Pericardium fibroblast (primary cell): ENCODE measurements around the gene PRIM1. TPM values are rescaled to one million over a fixed set of nuclear protein-coding genes. Genes with fewer than 3 reads are reported as not detected.

Experiments used
- total RNA-seq: library from RNA; depleted of rRNA; stranded (reverse); fragments of >200 nt; gene quantifications from 2 replicates; pipeline ENCODE4 v1.2.3, GENCODE V29; 2015

The PRIM1 gene
- 2.5 and 3.4 TPM in 2 replicates for total RNA-seq

DNA sequence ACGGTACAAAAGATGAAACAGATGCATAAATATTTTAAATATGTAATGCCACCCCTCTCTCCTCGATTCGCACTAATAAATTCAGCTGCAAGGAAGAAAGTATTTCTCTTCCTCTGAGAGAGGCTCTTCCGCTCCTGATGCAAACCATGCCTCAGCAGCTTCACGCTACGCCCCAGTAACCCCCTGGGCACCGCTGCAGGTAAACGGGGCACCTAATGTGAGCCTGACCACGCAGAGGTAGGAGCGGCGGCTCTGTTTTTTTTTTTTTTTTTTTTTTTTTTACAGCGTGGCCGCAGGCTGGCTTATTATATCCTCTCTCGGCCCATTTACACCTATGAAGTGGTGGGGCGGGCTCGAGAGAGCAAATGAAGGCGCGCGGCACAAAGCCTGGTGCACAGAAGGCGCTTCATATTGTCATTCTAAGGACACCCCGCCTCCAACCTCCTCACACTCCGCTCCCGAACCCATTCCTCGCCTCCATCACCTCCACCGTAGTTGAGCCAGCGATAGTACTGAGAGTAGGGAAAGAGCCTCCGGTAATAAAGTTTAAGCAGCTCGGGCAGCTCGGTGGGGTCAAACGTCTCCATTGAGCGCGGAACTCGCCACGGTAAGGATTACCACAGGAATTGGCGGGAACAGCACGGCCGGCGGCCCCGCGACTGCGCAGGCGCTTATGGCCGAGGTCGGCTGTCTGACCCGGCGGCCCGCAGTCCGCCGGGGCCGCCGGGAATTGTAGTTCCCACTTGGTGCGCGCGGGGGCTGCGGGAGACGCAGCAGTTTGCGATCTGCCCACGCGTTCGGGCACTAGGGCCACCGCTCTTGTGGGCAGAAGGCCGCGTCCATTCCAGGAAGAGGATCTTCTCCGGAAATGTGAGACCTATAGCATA is at the start of gene PRIM1:
Gene PRIM1, minus strand, starts transcription at position 612 of the 887 bp plus-strand sequence. Its CDS starts 25 bp downstream, at position 587.

DNA sequence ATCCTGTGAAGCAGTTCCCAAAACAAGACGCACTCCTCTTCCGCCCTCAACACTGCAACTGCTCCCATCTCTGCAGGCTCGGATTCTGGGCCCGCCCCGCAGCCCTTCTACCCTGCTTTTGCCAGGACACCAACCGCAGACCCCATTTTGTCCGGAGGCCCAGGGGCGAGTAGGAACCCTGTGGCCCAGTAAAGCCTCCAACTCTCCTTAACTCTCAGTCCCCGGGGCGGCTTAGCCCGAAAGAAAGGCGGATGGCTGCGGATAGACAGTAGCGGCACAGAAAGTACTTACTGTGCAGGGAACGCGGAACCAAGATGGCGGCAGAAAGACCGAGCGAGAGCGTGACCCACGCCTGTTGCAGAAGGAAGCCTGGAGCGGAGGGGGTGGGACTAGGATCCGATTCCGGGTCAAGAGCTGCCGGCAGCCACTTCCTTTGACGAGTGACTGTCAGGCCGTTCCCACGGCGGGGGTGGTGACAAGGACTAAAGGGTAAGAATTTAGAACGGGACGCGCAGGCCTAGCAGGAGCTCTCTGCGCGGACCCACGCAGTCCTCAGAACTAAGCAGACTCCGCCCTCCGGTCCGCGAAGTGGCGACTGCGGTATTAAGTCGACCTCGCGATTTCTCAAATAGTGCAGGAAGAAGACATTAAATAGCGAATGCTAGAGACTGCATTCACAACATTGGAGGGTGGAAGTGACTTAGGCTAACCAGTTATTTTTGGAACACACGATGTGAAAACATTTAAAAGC is 27.0 kb downstream of the PRIM1 start, which contains the start of gene NACA:
Gene NACA, minus strand, starts transcription at position 328 of the 751 bp plus-strand sequence. CDS start 778 bp downstream, outside the sequence.

DNA sequence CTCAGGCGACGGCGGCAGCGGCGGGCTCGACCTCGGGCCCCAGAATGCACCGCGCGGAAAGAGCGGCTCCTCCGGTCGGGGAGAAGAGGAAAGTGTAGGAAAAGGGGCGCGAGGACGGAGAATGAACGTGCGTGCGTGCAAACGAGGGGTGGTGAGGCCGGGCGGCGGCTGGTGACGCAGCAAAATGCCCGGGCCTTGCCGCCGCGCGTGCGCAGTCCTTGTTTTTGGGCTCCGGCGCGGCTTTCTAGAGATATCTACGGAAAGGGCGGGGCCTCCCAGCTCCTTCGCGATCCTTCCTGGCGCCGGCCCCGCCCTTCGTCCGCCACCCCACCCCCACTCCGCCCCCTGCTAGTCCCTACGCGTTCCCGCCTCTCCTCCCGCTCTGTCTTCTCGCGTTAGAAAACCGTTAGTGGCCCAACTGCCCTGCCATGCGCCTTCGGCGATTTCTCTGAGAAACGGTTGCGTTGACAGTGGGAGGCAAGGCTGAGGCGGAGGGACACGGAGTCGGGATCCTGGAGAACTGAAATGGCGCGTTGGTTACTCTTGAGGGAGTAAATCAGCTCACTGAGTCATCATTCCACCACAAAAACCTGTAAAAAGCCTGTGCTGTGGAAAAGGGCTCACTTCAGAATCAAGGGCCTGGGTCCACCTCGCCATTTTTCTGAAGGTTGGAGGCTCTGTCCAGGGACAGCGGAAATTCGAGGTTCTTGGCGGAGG is 63.8 kb downstream of the PRIM1 start, which contains the start of gene PTGES3:
Gene PTGES3, minus strand, starts transcription at position 156 of the 717 bp plus-strand sequence. CDS start 285 bp downstream, outside the sequence.

Other genes starting within 250 kb of the PRIM1 start
- gene RBMS2, start 230.5 kb downstream of the PRIM1 start, total RNA-seq, result 12.6 and 15.2 TPM in 2 replicates
- gene BAZ2A, start 122.0 kb downstream of the PRIM1 start, total RNA-seq, result 25.2 and 25.7 TPM in 2 replicates
- gene ATP5F1B, start 106.3 kb downstream of the PRIM1 start, total RNA-seq, result 334 and 373 TPM in 2 replicates
- gene PTGES3, start 64.0 kb downstream of the PRIM1 start, total RNA-seq, result 43.8 and 52.3 TPM in 2 replicates
- gene NACA, start 27.0 kb downstream of the PRIM1 start, total RNA-seq, result 1,349 and 1,953 TPM in 2 replicates
- 0.43 and 0.47 TPM in 2 replicates for gene HSD17B6, start 11.0 kb upstream of the PRIM1 start, total RNA-seq
- not detected in 2 replicates for gene SDR9C7, start 182.1 kb upstream of the PRIM1 start, total RNA-seq
- not detected in 2 replicates for gene RDH16, start 205.3 kb upstream of the PRIM1 start, total RNA-seq